Posterior vena cava (tissue), 2 donors: ENCODE results near the gene ZDHHC14. TPM values are rescaled to one million over a fixed set of nuclear protein-coding genes. Genes with fewer than 3 reads are reported as not detected.

Experiments used
- DNase-seq: peaks from one replicate; pipeline ENCODE4 v3.0.0-alpha.2; 2020; ENCODE audit warnings: low spot score
- intact Hi-C, 2 donors: fragments of 100-400 bp; cut with DNase I; formaldehyde crosslinking; loops; one replicate each; pipeline versions ENCODE4 v1.14.1 to v1.14.2; 2022 to 2023
- total RNA-seq, 2 donors: library from RNA; stranded (reverse); fragmentation: NEBNext Ultra II Directional; extraction: Animal tissue kit (Norgen Biotek cat#: 25700); gene quantifications; one replicate each; pipeline ENCODE4 v1.2.1, GENCODE V29; 2021
- donor health status: DM: yes; HTN: yes; CAD: no.
- donor health status: DM: yes; HTN: yes; CAD: no.

The ZDHHC14 gene
- total RNA-seq, 2 donors from 2014 or later, result 12.2 to 14.8 TPM

DNA sequence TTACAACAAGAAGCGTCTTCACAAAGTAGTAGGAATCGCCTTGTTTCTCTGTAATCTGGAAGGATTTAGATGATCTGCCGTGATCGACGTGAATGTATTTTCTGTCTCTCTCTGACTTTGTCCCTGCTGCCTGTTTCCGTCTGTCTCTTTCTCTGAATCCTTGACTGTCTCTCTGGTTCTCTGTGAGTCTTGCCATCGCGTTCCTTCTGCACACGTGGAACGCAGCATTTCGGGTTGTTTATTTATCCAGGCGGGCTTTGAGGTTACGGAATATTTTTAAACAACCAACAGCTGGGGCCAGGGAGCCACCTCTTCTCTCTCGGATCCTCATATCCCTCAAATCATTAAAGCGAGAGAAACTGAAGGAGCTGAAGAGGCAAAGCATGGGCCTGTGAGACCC is 215.9 kb downstream of the ZDHHC14 start:
- no peak for DNase-seq
- intact Hi-C loops, result loop anchor here (5.0 to 10.0 kb wide), 2 partner anchors 215 to 282 kb away; partner anchors contain the start of gene ZDHHC14 (in 1 of the 2)

DNA sequence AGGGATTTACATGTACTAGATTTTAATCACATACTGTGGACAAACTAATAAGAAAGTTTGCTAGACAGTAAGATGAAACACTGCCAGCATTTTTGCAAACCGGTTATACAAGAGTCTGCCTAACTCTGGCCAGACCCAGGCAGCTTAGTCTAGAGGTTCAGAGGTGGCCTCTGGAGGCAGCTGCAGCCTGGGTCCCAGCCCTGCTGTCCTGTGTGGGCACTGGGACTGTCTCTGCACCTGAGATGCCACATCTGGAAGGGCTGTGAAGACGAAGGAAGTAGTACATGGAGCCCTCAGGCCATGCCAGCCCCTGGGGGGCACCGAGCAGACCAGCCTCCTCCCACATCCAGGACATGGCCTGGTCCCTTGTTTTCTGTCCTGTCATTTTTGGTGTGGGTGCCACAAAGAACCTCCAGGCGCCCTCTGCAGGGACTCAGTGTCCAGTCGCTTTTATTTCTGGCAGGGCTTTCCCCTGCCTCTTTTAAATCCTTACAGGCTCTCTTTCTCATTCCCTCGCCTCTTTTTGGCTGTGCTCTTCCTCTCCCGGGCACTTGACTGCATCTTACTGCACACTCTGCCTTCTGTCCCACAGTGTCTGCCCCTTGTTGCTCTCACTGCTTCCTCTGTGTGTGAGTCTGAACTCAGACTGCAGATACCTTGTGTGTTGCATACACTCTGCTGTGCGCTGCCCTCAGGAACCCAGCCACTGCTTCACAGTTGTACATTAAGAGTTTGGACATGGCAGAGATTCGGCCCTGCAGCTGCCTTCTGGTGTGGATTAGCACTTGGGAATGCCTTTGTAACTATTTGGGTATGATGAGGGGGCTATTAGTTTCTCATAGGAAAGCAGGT is 216.7 kb downstream of the ZDHHC14 start:
- peak; percentile 84 for DNase-seq
- intact Hi-C loops, result loop anchor here (5.0 to 10.0 kb wide), 2 partner anchors 215 to 283 kb away; partner anchors contain the start of gene ZDHHC14 (in 1 of the 2)

GRCh38 chr6:157599191-157599590 is 218.2 kb downstream of the ZDHHC14 start:
- intact Hi-C loops, result loop anchor here (5.0 to 10.0 kb wide), 2 partner anchors 217 to 284 kb away; partner anchors contain the start of gene ZDHHC14 (in 1 of the 2)
- DNase-seq, result peak; percentile 50

GRCh38 chr6:157600807-157601206 is 219.8 kb downstream of the ZDHHC14 start:
- DNase-seq, result peak; percentile 58

DNA sequence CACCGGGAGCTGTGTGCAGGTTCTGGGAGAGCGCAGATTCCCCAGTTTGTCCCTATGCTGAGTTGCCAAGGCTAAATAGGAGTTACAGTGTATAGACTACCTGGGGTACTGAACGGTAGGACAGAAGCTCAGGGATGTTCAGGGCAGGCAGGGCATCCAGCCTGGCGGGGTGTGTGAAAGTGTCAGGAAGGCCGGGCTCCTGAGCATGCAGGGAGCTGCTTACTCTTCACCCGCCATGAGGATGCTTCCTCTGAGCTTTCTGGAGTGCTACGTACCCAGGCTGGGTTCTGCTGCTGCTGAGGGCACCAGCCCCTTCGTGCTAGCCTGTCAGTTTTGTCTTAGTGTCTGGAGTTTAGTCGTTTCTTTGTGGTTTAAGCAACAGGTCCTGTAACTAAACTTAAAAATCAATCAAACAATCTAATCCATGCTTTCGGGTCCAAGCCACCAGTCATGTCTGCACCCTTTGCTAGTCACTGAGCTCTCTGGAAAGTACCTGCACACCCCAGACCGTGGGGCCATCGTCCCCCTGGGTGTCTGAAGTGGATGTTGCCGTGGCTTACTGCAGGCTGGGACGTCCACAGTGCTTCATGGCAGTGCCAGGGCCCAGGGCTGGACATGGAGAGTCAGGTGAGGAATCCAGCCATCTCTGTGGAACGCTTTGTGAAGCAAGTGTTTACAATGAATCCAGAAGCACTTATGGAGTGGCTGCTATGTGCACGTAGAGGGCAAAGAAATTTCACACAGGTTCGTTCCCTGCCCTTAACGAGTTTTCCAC is 221.7 kb downstream of the ZDHHC14 start:
- intact Hi-C loops, result no loop called here
- DNase-seq, result peak; percentile 62

More at GRCh38 chr6:157600807-157601206, 219.8 kb downstream of the ZDHHC14 start:
- intact Hi-C loops, result no loop called here

DNA sequence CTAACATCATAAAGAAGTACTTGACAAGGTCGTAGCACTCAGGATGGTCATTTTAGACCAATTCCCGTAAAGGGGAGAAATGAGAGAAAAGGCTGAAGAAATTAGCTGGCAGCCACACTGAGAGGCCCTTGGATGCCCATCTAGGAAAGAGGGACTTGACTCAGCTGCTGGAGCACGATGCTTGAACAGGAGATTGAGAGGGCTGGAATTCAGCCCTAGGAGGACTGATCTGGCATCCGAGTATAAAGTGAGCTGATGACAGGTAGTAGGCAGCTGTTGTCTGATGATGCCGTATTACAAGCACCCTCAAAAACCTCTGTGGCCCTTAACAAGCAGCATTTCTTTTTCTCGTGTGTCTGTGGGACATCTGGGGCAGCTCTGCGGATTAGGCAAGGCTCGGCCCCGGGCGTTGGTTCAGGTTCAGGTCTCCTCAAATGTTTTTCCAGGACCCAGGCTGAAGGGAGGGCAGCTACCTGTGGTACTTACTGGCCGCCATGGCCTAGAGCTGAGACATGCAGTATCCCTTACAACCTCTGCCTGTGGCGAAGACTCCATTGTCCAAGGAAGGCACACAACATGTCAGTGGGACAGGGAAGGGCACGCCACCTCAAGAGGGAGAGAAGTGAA is 222.4 kb downstream of the ZDHHC14 start:
- DNase-seq, result peak; percentile 64
- intact Hi-C loops, result no loop called here

GRCh38 chr6:157603971-157604370 is 223.0 kb downstream of the ZDHHC14 start:
- intact Hi-C loops, result no loop called here
- peak; percentile 60 for DNase-seq

DNA sequence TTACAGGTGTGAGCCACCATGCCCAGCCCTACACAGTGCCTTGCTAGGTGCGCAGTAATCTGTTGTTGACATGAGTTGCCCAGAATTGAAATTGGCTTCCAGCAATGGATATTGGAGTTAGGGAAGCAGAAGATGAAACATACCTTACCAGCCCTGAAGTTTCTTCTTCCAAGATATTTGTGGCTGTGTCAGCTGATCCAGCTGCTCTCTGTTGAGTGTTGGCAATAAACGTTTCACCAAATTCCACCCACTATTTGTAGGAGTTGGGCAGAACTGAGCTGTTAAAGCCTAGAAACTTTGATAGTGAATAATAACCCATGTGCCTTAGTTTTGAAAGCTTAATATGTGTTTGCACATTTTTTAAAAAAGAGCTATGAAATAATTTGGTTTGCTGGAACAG is 223.8 kb downstream of the ZDHHC14 start:
- no peak for DNase-seq
- intact Hi-C loops, result no loop called here

DNA sequence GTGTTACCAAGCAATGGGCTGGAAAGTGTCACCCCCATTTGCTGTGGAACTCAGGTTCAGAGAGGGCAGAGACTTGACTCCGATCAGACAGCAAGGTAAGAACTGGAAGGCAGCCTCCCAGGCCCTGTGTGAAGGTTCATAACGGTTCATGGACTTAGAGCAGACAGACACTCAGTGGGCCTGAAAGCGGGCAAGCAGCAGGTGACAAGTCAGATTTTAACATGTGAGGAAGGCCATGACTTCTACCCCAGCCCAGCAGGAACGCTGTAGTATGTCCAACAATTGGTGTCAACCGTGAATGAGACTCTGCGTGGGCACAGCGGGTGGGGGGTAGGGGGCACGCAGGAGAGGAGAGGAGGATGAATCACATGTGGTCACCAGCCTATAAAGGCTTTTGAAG is 224.5 kb downstream of the ZDHHC14 start:
- intact Hi-C loops, result no loop called here
- peak; percentile 50 for DNase-seq

GRCh38 chr6:157606516-157606915 is 225.5 kb downstream of the ZDHHC14 start:
- intact Hi-C loops, result no loop called here
- DNase-seq, result peak; percentile 78

- intact Hi-C loops, result no loop called here
- peak; percentile 59 for DNase-seq
Measured at GRCh38 chr6:157607317-157608109, 226.5 kb downstream of the ZDHHC14 start.

DNA sequence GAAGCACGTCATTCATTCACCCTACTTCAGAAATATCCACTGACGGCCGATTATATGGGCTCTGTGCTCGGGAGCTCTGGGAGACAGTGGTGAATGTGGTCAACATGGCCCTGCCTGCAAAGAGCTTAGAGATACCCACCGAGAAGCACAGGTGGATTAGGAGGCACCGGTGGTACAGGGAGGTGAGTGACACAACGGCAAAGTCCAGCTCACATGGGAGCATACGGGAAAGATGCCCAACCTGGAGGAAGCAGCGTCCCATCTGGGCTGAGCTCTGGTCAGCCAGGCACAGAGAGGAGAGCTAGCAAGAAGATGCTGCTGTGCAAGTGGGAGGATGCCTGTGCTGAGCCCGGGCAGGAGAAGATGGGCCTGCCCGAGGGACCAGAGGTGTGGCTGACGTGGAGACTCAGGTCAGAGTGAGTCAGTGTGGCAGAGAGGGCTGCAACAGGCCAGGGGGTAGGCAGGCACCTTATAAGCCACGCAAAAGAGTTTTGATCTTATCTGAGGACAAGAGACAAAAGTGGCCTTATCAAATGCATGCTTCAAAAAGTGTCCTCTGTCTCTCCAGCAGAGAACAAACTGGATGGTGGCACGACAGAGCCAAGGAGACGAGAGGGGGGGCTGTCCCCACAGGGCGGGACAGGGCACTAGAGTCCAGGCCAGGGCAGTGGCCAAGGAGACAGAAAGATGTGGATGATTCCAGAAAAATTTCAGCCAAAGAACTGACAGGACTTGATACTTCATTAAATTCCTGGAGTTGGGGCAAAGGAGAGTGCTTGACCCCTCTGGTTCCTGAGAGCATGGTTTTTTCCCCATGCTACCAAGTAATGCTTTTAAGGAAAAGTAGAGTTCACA is 227.5 kb downstream of the ZDHHC14 start:
- intact Hi-C loops, result no loop called here
- DNase-seq, result peak; percentile 30

- peak; percentile 52 for DNase-seq
- intact Hi-C loops, result no loop called here
Measured at GRCh38 chr6:157609117-157609516, 228.1 kb downstream of the ZDHHC14 start.

DNA sequence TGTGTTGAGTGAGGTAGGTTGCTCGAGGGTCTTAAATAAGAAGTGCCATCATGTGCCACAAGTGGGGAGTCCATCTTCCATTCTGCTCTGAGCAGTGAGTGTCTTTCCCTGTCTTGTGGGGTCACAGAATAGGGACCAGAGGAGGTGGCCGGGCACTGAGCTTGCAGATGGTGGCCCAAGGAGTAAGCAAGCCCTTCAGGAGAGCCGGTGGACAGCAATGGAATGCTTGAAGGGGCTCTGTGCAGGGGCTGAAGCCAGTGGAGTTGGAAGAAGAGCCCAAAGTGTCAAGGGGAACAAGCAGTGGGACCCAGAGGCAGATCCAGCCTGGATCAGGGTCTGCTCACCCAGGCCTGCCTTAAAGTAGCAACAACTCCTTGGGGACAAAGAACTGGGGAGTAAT is 228.6 kb downstream of the ZDHHC14 start:
- peak; percentile 53 for DNase-seq
- intact Hi-C loops, result no loop called here

DNA sequence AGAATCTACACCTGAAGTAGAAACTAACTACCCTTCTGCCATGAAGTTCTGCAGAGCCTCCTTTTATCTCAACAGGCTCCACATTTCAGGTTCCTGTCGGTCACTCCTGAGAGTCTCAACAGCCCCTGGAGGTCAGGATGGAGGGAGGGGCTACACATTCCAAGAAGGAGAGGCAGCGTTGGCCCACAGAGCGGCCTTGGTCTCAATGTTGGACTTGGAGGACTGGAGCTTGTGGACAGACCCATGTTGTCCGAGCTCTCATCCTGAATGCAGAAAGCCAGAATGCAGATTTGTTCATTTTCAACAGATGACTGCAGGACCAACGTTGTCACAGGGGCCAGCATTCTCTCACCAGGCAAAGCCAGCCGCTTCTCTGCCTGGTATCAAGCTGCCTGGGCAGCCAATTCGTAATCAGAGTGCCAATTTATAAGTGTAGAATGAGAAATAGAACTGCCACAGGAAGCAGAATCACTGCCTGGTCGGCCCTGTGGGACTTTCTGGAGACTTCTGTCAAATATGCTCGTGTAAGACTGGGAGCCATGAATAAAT is 229.5 kb downstream of the ZDHHC14 start:
- intact Hi-C loops, result no loop called here
- peak; percentile 54 for DNase-seq

GRCh38 chr6:157611406-157611805 is 230.4 kb downstream of the ZDHHC14 start:
- intact Hi-C loops, result no loop called here

GRCh38 chr6:157613011-157613522 is 232.1 kb downstream of the ZDHHC14 start:
- no peak for DNase-seq
- intact Hi-C loops, result no loop called here

More at GRCh38 chr6:157611406-157611805, 230.4 kb downstream of the ZDHHC14 start:
- no peak for DNase-seq
